CD4-positive, alpha-beta T cell treated with Interleukin-6 for 4 hours (primary cell): Measurements from ENCODE around the gene TMC4.
"Not testable (repeated sequence)": the region's sequence is repeated elsewhere in the genome, so short reads cannot be mapped to it uniquely, and the experiment has no call there.

Experiments
- DNase-seq: peaks from one replicate; pipeline ENCODE4 v3.0.0-alpha.2; 2020; ENCODE audit warnings: mixed read lengths

The TMC4 gene

GRCh38 chr19:54172471-54173358 lies at the start of gene TMC4:
Gene TMC4 (minus strand): TSS chr19:54173160. CDS start chr19:54173117, 43 bp downstream.
- DNase-seq = peak; percentile 20

GRCh38 chr19:54221947-54222346 lies 49.0 kb upstream of the TMC4 start:
- not testable (repeated sequence) for DNase-seq

GRCh38 chr19:54219702-54220101 lies 46.7 kb upstream of the TMC4 start:
- DNase-seq = not testable (repeated sequence)

- no peak for DNase-seq
These were observed 46.2 kb upstream of the TMC4 start for GRCh38 chr19:54218960-54219661.

GRCh38 chr19:54218259-54218658 lies 45.3 kb upstream of the TMC4 start:
- DNase-seq = no peak

GRCh38 chr19:54217517-54218247 lies 44.7 kb upstream of the TMC4 start:
- not testable (repeated sequence) for DNase-seq

GRCh38 chr19:54216869-54217268 lies 43.9 kb upstream of the TMC4 start:
- DNase-seq = no peak

GRCh38 chr19:54214734-54215133 lies 41.8 kb upstream of the TMC4 start:
- not testable (repeated sequence) for DNase-seq

GRCh38 chr19:54214217-54214616 lies 41.3 kb upstream of the TMC4 start:
- DNase-seq = not testable (repeated sequence)

GRCh38 chr19:54211235-54211634 lies 38.3 kb upstream of the TMC4 start:
- no peak for DNase-seq

GRCh38 chr19:54209811-54210494 lies 37.0 kb upstream of the TMC4 start:
- DNase-seq = peak; percentile 26

- DNase-seq = no peak
These were observed 36.3 kb upstream of the TMC4 start for GRCh38 chr19:54209058-54209810.

GRCh38 chr19:54208784-54209057 lies 35.8 kb upstream of the TMC4 start:
- DNase-seq = no peak

GRCh38 chr19:54207983-54208783 lies 35.2 kb upstream of the TMC4 start:
- DNase-seq = peak; percentile 39

GRCh38 chr19:54207676-54207982 lies 34.7 kb upstream of the TMC4 start:
- DNase-seq = no peak

- DNase-seq = not testable (repeated sequence)
These were observed 34.2 kb upstream of the TMC4 start for GRCh38 chr19:54207193-54207592.

- DNase-seq = no peak
These were observed 33.8 kb upstream of the TMC4 start for GRCh38 chr19:54206831-54207177.

- DNase-seq = no peak
These were observed 33.3 kb upstream of the TMC4 start for GRCh38 chr19:54206030-54206830.

GRCh38 chr19:54204767-54205468 lies 32.0 kb upstream of the TMC4 start:
- DNase-seq = no peak

GRCh38 chr19:54203151-54203611 lies 30.2 kb upstream of the TMC4 start:
- DNase-seq = no peak
